Kidney tubule cell (primary cell): ENCODE measurements around the gene LHFPL2.
"Not testable (repeated sequence)": the region's sequence is repeated elsewhere in the genome, so short reads cannot be mapped to it uniquely, and the experiment has no call there.

ENCODE experiments used
- DNase-seq: peaks from one replicate; pipeline ENCODE4 v3.0.0-alpha.2; 2018; ENCODE audit warnings: low spot score

The LHFPL2 gene

GRCh38 chr5:78640662-78641474 is 7.7 kb downstream of the LHFPL2 start:
- DNase-seq: peak; percentile 87

DNA sequence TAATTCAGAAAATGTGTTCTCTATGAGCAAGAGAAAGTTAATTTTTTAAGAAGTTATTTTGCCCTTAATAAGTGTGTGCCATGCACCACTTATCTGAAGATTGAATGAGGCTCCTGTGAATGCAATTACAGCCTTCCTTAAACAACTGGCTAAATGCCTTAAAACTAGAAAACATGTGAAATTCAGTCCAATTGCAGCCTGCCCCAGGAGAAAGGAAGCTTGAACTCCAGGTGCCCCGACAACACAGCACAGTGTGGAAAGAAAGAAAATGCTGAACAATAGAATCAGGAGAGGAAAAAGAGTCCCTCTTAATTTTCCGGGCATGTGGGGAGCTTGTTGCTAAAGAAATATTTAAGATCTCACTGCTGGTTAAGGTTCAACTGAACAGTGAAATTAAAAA is 8.8 kb downstream of the LHFPL2 start:
- DNase-seq: no peak

- no peak for DNase-seq
These were observed 9.5 kb downstream of the LHFPL2 start for GRCh38 chr5:78638973-78639669.

- DNase-seq: peak; percentile 100
These were observed 10.1 kb downstream of the LHFPL2 start for GRCh38 chr5:78638423-78638822.

DNA sequence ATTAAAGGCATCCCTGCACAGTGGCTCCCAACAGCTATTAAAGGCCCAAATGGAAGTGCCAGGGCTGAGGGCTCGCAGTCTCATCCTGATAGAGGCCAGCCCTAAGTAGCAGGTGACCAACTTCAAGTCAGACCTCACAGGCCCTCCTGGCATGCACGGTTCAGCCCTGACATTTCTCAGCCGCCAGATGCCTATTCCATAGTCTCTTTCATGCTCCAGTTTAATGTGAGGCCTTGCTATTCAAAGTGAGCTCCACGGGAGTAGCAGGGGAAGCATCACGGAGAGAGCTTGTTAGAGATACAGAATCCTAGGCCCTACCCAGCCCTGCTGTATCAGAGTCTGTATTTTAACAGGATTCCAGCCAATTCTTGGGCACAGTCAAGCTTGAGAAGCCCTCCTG is 11.1 kb downstream of the LHFPL2 start:
- no peak for DNase-seq

DNA sequence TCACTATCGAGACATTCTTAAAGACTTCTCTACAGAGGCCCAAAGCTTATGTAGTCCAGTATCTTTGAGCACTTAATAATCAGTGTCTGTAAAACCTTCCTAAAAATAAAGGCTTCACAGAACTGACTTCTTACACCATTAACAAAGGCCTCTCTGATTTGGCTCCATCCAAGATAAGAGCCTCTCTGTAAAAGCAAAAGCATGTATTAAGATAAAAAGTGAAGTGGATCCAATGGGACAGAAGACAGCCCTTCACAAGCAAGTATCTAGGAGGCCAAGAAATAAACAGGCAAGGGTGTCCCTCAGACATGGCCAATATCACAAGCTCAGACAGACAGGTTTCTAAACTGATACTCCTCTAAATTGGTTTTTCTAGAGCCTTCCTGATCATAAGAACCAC is 11.9 kb downstream of the LHFPL2 start:
- DNase-seq: no peak

DNA sequence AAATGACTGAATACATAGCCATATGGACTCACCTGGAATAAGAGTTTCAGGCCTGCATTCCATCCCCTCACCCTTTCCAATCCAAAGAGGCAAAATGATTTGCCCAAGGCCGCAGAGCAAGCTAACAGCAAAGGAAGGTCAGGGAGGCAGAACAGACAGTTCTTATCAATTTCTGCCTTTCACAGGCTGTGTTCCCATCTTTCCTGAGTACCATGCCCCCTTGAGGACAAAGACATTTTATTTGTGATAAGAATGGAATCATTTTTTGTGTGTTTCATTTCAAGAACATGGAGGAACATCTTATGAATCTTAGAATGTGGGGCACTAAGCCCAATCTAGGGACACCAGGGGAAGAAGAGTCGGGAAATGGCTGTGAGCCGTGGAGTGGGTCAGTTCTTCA is 13.9 kb downstream of the LHFPL2 start:
- no peak for DNase-seq

DNA sequence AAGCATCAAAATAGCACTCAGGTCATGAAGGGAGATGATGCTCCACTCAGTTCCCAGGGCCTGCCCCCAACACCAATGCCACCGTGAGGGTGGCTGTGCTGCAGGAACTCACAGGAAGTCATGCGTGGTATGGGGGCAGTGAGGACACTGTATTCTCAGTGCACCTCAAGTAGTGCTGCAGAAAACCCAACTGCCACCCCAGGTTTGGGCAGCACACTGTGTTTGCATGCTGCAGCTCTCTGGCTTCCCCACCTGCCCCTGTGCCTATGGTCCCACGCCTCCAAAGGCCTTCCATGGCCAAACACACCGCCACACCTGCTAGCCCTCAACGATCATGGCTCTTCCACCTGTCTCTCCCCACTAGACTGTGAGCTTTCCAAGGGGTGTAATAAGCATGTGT is 14.3 kb downstream of the LHFPL2 start:
- no peak for DNase-seq

- peak; percentile 46 for DNase-seq
These were observed 14.9 kb downstream of the LHFPL2 start for GRCh38 chr5:78633700-78634099.

DNA sequence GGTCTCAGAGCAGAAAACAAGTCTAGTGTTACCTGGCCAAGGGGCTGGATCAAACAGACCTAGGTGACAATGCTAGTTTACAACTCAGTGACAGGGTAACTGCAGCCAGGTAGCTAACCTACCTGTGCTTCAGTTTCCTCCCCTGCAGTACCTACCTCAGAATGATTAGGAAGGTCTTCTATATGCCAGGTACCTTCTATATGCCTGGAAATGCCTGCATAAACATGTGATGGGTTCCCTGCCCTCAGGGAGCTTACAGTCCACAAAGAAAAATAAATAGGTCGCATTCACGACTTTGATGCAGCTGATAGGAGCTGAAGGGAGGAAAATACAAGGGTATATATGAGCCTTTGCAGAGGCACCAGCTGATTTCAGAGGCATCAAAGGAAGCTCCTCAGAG is 16.1 kb downstream of the LHFPL2 start:
- DNase-seq: no peak

GRCh38 chr5:78631931-78632330 is 16.6 kb downstream of the LHFPL2 start:
- DNase-seq: no peak

- DNase-seq: no peak
These were observed 18.5 kb downstream of the LHFPL2 start for GRCh38 chr5:78630047-78630446.

GRCh38 chr5:78629624-78630023 is 18.9 kb downstream of the LHFPL2 start:
- DNase-seq: no peak

- DNase-seq: peak; percentile 49
These were observed 20.1 kb downstream of the LHFPL2 start for GRCh38 chr5:78628270-78628992.

GRCh38 chr5:78627766-78628165 is 20.8 kb downstream of the LHFPL2 start:
- DNase-seq: peak; percentile 37

- DNase-seq: peak; percentile 30
These were observed 21.4 kb downstream of the LHFPL2 start for GRCh38 chr5:78627175-78627574.

- DNase-seq: no peak
These were observed 22.5 kb downstream of the LHFPL2 start for GRCh38 chr5:78626009-78626571.

GRCh38 chr5:78624992-78625391 is 23.6 kb downstream of the LHFPL2 start:
- DNase-seq: no peak

- DNase-seq: no peak
These were observed 24.5 kb downstream of the LHFPL2 start for GRCh38 chr5:78624011-78624541.

- no peak for DNase-seq
These were observed 26.1 kb downstream of the LHFPL2 start for GRCh38 chr5:78622302-78622971.

GRCh38 chr5:78621291-78621738 is 27.3 kb downstream of the LHFPL2 start:
- no peak for DNase-seq

GRCh38 chr5:78620119-78620518 is 28.5 kb downstream of the LHFPL2 start:
- DNase-seq: not testable (repeated sequence)
